GM18909 (cell line): ENCODE measurements around the gene ARID1B.

Experiments
- ATAC-seq: cut with Tn5 transposase; IDR thresholded peaks from one replicate; pipeline ENCODE4 v1.9.1; 2021; ENCODE audit warnings: mild to moderate bottlenecking; ENCODE audit not compliant: unreplicated experiment, poor library complexity

ARID1B gene

DNA sequence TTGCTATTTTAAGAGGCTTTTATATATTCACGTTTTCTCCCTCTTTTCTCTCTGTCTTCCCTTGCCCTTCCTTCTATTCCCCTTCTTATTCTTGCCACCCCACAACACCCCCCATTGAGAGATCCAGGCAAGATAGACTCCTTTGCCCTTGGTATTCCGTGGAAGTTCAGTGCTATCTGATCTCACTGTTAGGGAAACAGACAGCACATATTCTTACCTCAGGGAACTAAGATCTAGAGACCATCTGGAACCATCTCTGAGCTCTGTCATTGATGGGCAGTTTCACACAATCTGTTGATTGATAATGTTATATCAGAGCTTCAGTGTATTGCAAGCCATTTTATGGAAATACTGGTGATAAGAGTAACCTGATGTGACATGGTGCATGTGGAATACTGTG is 228.8 kb downstream of the ARID1B start:
- no peak for ATAC-seq

- no peak for ATAC-seq
Observed at GRCh38 chr6:157008568-157008967, 231.4 kb downstream of the ARID1B start.

DNA sequence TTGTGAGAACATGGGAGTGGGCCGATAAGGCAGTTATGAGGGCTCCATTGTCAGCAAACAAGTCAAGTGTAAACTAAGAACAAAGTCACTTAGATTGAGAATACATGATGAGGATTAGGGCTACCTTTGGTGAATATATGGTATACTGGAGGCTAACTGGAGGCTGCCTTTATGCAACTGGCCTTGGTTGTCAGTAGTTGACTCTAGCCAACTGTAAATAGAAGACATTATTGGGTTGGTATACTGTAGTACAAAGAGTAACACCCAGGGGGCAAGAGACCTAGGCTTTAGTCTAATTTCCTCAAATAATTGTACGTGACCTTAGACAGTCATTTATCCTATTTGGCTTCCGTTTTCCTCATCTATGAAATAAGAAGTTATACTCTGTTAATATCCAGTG is 235.2 kb downstream of the ARID1B start:
- ATAC-seq = no peak

DNA sequence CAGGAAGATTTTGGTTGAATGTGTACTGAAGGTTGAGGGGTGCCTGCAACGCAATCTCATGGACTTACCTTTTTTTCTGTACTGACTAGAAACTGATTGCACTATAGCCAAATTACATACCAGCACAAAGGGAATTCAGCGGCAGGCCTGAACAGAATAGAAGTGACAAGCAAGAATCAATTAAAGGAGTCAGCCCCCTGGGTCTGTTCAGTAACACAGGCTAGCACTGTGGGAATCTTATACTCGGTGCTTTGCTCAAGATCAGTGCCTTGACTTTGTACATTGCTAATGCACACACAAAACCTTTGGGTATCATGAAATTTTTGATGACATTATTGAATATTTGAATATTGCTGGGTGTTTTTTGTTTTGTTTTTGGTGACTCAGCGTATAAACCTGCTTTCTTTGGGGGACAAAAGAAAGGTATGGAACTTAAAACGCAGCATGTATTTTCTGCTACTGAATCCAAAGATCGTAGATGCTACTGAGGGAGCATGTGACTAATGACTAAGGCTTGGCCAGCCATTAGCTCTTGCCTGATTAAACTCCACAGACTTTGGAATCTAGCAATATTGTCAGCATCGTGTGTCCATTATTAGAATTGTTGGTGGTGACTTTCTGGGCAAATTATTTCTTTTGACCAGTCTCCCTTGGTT is 236.6 kb downstream of the ARID1B start:
- ATAC-seq = no peak

DNA sequence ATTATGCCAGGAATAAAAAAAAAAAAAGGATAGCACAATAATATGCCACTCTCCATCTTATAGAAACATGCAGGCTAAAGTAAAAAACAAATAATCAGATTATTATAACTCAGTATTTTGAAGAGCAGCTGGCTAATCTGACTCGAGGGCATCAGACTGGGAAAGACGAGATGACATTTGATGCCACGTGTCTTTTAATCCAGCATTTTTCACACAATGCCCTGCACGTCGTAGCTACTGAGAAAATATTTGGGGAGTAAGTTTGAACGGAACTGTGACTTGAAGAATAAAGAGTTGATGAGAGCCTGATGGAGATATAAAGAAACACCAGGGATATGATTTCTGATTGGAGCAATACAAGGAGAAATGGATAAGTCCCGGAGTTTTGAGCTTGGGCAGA is 237.7 kb downstream of the ARID1B start:
- ATAC-seq = no peak

DNA sequence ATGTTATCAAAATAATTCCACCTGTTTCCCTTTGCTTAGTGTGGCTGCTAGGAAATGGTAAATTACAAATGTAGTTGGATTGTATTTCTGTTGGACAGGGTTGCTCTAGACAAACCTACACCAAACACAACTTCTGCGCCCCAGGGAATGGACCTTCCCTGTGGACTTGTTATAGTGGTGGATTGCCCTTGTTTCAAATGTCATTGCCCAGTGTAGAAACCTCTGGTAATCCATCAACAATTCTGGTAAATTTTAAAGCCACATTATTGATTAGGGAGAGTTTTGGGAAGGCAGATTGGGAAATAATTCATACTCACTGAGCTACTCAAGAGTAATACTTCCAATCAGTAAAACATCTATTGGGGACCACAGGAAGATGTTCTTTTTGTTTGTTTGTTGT is 239.8 kb downstream of the ARID1B start:
- ATAC-seq = no peak

DNA sequence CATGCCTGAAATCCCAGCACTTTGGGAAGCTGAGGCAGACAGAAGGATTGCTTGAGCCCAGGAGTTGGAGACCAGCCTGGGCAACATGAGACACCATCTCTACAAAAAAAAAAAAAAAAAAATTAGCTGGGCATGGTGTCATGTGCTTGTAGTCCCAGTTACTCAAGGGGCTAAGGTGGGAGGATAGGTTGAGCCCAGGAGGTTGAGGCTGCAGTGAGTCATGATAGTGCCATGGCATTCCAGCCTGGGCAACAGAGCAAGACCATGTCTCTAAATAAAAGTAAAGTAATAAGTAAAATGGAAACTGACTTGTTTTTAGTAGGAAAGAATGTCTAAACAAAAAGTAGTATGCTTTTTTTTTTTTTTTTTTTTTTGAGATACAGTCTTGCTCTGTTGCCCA is 240.7 kb downstream of the ARID1B start:
- no peak for ATAC-seq

GRCh38 chr6:157019115-157019641 is 242.0 kb downstream of the ARID1B start:
- no peak for ATAC-seq

GRCh38 chr6:157019733-157020132 is 242.6 kb downstream of the ARID1B start:
- ATAC-seq = no peak

- no peak for ATAC-seq
Observed at GRCh38 chr6:157020398-157020797, 243.2 kb downstream of the ARID1B start.

DNA sequence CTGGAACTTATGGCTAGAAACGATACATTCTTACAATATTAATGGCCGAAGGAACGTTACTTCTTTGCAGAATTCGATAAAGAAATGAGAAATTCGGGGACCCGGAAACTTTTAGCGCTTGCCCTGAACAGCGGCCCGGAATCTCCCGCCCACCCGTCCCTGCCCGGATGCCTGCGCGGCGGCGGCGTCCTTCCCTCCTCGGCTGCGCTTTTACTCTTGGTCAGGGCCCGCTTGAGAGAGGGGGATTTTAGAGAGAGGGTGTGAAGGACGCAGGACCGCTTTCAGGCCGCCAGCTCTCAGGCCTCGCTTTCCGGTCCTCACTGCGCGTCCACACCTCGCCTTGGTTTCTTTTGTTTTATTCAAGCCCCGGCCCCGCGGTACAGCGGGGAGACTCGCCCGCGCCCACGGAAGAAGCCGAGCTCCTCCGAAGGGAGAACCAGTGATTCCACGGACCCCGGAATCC is 243.7 kb downstream of the ARID1B start:
- peak; percentile 43 for ATAC-seq

- ATAC-seq = peak; percentile 81
Observed at GRCh38 chr6:157021344-157021992, 244.3 kb downstream of the ARID1B start.

- peak; percentile 52 for ATAC-seq
Observed at GRCh38 chr6:157021993-157022740, 245.0 kb downstream of the ARID1B start.

DNA sequence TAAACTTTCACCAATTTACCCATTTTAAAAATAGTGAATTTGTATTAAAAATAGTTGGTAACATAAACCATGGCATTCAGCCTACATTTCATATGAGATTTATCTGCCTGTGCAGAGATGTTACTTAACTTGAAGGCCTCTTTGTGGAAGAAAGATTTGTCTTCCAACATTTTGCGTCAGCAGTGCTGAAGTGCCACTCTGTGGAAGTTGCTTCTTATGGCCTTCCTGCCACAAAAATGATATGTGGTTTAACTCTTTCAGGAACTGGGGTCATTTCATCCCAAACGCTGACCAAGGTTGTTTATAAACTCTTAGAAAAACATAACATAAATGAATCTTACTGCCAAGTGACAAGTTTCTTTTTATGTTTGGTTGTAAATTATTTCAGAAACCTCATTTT is 246.8 kb downstream of the ARID1B start:
- no peak for ATAC-seq

GRCh38 chr6:157024745-157025144 is 247.6 kb downstream of the ARID1B start:
- no peak for ATAC-seq

DNA sequence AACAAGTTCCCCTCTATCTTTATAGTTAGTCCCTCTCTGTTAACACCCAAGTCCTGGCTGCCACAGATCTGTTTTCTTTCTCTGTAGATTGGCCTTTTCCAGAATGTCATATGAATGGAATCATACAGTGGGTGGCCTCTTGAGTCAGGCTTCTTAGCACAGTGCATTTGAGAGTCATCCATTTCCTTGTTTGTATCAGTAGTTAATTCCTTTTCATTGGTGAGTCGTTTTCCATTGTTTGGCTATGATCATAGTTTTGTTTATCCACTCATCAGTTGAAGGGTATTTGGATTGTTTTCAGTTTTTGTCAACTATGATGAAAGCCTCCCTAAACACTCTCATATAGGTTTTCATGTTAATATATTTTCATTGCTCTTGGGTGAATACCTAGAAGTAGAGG is 248.3 kb downstream of the ARID1B start:
- no peak for ATAC-seq

- ATAC-seq = peak; percentile 79
Observed at GRCh38 chr6:157029980-157030690, 253.0 kb downstream of the ARID1B start.

DNA sequence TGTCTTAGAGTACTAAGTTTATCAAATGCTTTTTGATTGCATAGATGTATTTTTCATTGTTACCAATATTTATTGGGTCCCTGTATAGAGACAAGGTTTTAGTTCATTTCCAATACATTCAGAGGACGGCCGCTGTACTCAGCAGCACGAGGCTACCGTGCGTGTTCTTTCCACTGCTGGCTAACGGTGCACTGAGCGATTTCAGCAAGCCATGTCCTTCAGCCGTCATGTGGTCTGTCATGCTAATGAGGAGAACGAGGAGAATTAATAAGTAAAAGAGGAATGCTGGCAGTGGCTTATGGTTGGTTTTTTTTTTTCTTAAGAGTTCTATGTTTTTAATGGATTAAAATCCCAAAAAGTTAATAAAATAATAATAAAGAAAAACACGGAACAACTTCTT is 253.6 kb downstream of the ARID1B start:
- no peak for ATAC-seq

DNA sequence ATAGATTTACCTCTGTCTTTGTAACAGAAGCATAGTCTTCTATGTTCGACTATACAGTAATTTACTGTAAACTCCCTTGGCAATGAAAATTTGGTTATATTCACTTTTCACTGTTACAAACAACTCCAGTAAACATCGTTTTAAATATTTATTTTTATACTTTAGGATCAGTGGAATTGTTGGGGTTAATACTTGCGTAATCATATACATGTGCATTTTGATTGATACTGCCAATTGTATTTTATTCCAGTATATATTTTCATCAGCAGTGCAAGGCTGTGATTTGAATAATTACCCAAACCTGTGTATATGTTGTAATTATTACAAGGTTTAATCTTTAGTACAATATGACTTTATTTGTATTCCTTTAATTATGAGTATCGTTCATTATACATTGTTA is 255.7 kb downstream of the ARID1B start:
- no peak for ATAC-seq

GRCh38 chr6:157033428-157034140 is 256.4 kb downstream of the ARID1B start:
- ATAC-seq = no peak
